Measurements from ENCODE around the gene TBX2. TPM values are rescaled to one million over a fixed set of nuclear protein-coding genes. Genes with fewer than 3 reads are reported as not detected.

TBX2 gene
- total RNA-seq, 5 donors from 2014 or later (not counting 1 experiment from before 2014, with no cell fraction given) = 0.26 to 0.82 (median 0.32) TPM; not detected in 2

GRCh38 chr17:61395983-61396585, 3.6 kb upstream of the TBX2 start:
- DNase-seq (no peak), ATAC-seq (replicated peaks in 1 of 4) (no peak)
- Histone ChIP-seq H3K4me3 (ENCODE audit: control insufficient read depth in 1 of 2, extremely low read depth in 1 of 2, low read length in 1 of 2) (no peak overlapping the region), H3K9me3 (no peaks in the 10 kb centered on the region), H3K27ac (ENCODE audit: low read length) (no peak overlapping the region), H3K4me1 (ENCODE audit: control insufficient read depth in 1 of 2, extremely low read depth in 1 of 2, insufficient read depth in 2 of 2, low read length in 2 of 2) (peaks cover 10 to 39% of the 10 kb centered on the region in 2 experiments), H3K27me3 (replicated peaks in 1 of 2; ENCODE audit: control insufficient read depth in 2 of 2, extremely low read depth in 1 of 2, insufficient read depth in 2 of 2, low read length in 1 of 2) (peaks cover 7 to 76% of the 10 kb centered on the region in 2 experiments), H3K36me3 (ENCODE audit: control insufficient read depth in 2 of 2, extremely low read depth in 1 of 2, insufficient read depth in 1 of 2, low read length in 1 of 2) (no peaks in the 10 kb centered on the region)
- H3K36me3 Mint-ChIP-seq = peaks cover 9% of the 10 kb centered on the region
- peaks cover 19 to 27% (median 21%) of the 10 kb centered on the region in 3 donors for H3K4me1 Mint-ChIP-seq
- ChIA-PET CTCF (no interaction called here), POLR2A (no interaction called here)
- peak overlapping the region in 1 of 2 donors; percentile 56 for H3K27ac Mint-ChIP-seq
- no peak overlapping the region for H3K4me3 Mint-ChIP-seq
- 14% methylated on average over 62 of the region's 63 CpGs for WGBS (ENCODE audit: insufficient coverage)
- peaks cover 18 to 42% of the 10 kb centered on the region in 2 donors for H3K27me3 Mint-ChIP-seq
- no peaks in the 10 kb centered on the region for H3K9me3 Mint-ChIP-seq

- Histone ChIP-seq H3K27ac (ENCODE audit: low read length) (no peak overlapping the region), H3K4me1 (ENCODE audit: control insufficient read depth in 1 of 2, extremely low read depth in 1 of 2, insufficient read depth in 2 of 2, low read length in 2 of 2) (peaks cover 10 to 45% of the 10 kb centered on the region in 2 experiments), H3K9me3 (no peaks in the 10 kb centered on the region), H3K27me3 (replicated peaks in 1 of 2; ENCODE audit: control insufficient read depth in 2 of 2, extremely low read depth in 1 of 2, insufficient read depth in 2 of 2, low read length in 1 of 2) (peaks cover 9 to 81% of the 10 kb centered on the region in 2 experiments), H3K4me3 (ENCODE audit: control insufficient read depth in 1 of 2, extremely low read depth in 1 of 2, low read length in 1 of 2) (no peak overlapping the region), H3K36me3 (ENCODE audit: control insufficient read depth in 2 of 2, extremely low read depth in 1 of 2, insufficient read depth in 1 of 2, low read length in 1 of 2) (no peaks in the 10 kb centered on the region)
- Mint-ChIP-seq H3K9me3 (no peaks in the 10 kb centered on the region), H3K27ac (no peak overlapping the region), H3K36me3 (peaks cover 9% of the 10 kb centered on the region), H3K4me3 (no peak overlapping the region), H3K4me1 (peaks cover 25 to 32% (median 26%) of the 10 kb centered on the region in 3 donors), H3K27me3 (peaks cover 24 to 47% of the 10 kb centered on the region in 2 donors)
- CTCF ChIA-PET = no interaction called here
- DNase-seq (no peak), ATAC-seq (replicated peaks in 1 of 4) (no peak)
- POLR2A ChIA-PET = no interaction called here
- 14% methylated on average over 46 of the region's 46 CpGs for WGBS (ENCODE audit: insufficient coverage)
Observed at GRCh38 chr17:61396586-61397085, 3.0 kb upstream of the TBX2 start.

- Mint-ChIP-seq H3K9me3 (no peaks in the 10 kb centered on the region), H3K27ac (no peak overlapping the region), H3K36me3 (peaks cover 5% of the 10 kb centered on the region), H3K4me1 (peaks cover 26 to 34% (median 27%) of the 10 kb centered on the region in 3 donors), H3K4me3 (peak overlapping the region in 1 of 3 donors; percentile 71), H3K27me3 (peaks cover 25 to 54% of the 10 kb centered on the region in 2 donors)
- H3K4me1 ChIP-seq (ENCODE audit: control insufficient read depth in 1 of 2, extremely low read depth in 1 of 2, insufficient read depth in 2 of 2, low read length in 2 of 2) = peaks cover 10 to 50% of the 10 kb centered on the region in 2 experiments
- CTCF ChIA-PET = interaction anchor here in 1 of 2 donors (0.6 kb wide), 1 partner anchor 89 kb away, joined by 4 read pairs; no protein-coding TSS in a partner anchor
- DNase-seq = no peak
- no peak for ATAC-seq (replicated peaks in 1 of 4)
- peaks cover 9 to 83% of the 10 kb centered on the region in 2 experiments for H3K27me3 ChIP-seq (replicated peaks in 1 of 2; ENCODE audit: control insufficient read depth in 2 of 2, extremely low read depth in 1 of 2, insufficient read depth in 2 of 2, low read length in 1 of 2)
- WGBS (ENCODE audit: insufficient coverage) = 6% methylated on average over 60 of the region's 67 CpGs
- H3K4me3 ChIP-seq (ENCODE audit: control insufficient read depth in 1 of 2, extremely low read depth in 1 of 2, low read length in 1 of 2) = peak overlapping the region in 1 of 2 donors; percentile 40
- H3K9me3 ChIP-seq = no peaks in the 10 kb centered on the region
- no peaks in the 10 kb centered on the region for H3K36me3 ChIP-seq (ENCODE audit: control insufficient read depth in 2 of 2, extremely low read depth in 1 of 2, insufficient read depth in 1 of 2, low read length in 1 of 2)
- POLR2A ChIA-PET = no interaction called here
- no peak overlapping the region for H3K27ac ChIP-seq (ENCODE audit: low read length)
Observed at GRCh38 chr17:61397086-61397842, 2.4 kb upstream of the TBX2 start.

GRCh38 chr17:61398721-61399130, 917 bp upstream of the TBX2 start:
- peaks cover 9 to 90% of the 10 kb centered on the region in 2 experiments for H3K27me3 ChIP-seq (replicated peaks in 1 of 2; ENCODE audit: control insufficient read depth in 2 of 2, extremely low read depth in 1 of 2, insufficient read depth in 2 of 2, low read length in 1 of 2)
- no peak for DNase-seq

GRCh38 chr17:61400066-61400716, 548 bp downstream of the TBX2 start:
- ChIA-PET POLR2A (interaction anchor here in 1 of 2 donors (0.7 kb wide), 1 partner anchor 606 kb away, joined by 3 read pairs; no protein-coding TSS in a partner anchor), CTCF (no interaction called here)
- WGBS (ENCODE audit: insufficient coverage) = 1% methylated on average over 90 of the region's 90 CpGs
- H3K4me1 ChIP-seq (ENCODE audit: control insufficient read depth in 1 of 2, extremely low read depth in 1 of 2, insufficient read depth in 2 of 2, low read length in 2 of 2) = peaks cover 14 to 75% of the 10 kb centered on the region in 2 experiments
- H3K27me3 Mint-ChIP-seq = peaks cover 44 to 67% of the 10 kb centered on the region in 2 donors
- H3K36me3 Mint-ChIP-seq = no peaks in the 10 kb centered on the region
- H3K27me3 ChIP-seq (replicated peaks in 1 of 2; ENCODE audit: control insufficient read depth in 2 of 2, extremely low read depth in 1 of 2, insufficient read depth in 2 of 2, low read length in 1 of 2) = peaks cover 8 to 92% of the 10 kb centered on the region in 2 experiments
- ATAC-seq (replicated peaks in 1 of 4) = no peak
- H3K27ac ChIP-seq (ENCODE audit: low read length) = no peak overlapping the region
- H3K9me3 Mint-ChIP-seq = no peaks in the 10 kb centered on the region
- DNase-seq = no peak
- H3K4me1 Mint-ChIP-seq = peaks cover 44 to 57% (median 50%) of the 10 kb centered on the region in 3 donors
- H3K36me3 ChIP-seq (ENCODE audit: control insufficient read depth in 2 of 2, extremely low read depth in 1 of 2, insufficient read depth in 1 of 2, low read length in 1 of 2) = no peaks in the 10 kb centered on the region
- H3K27ac Mint-ChIP-seq = no peak overlapping the region
- H3K4me3 ChIP-seq (ENCODE audit: control insufficient read depth in 1 of 2, extremely low read depth in 1 of 2, low read length in 1 of 2) = no peak overlapping the region
- no peaks in the 10 kb centered on the region for H3K9me3 ChIP-seq
- H3K4me3 Mint-ChIP-seq = peak overlapping the region in 2 of 3 donors; percentile 43 to 66

More at GRCh38 chr17:61398721-61399130, 917 bp upstream of the TBX2 start:
- ATAC-seq (replicated peaks in 1 of 4) = no peak
- no peaks in the 10 kb centered on the region for H3K9me3 ChIP-seq
- Mint-ChIP-seq H3K4me1 (peaks cover 41 to 48% (median 41%) of the 10 kb centered on the region in 3 donors), H3K36me3 (no peaks in the 10 kb centered on the region), H3K27me3 (peaks cover 39 to 64% of the 10 kb centered on the region in 2 donors), H3K9me3 (no peaks in the 10 kb centered on the region), H3K4me3 (peak overlapping the region; percentile 45 to 71 (median 55)), H3K27ac (no peak overlapping the region)
- no peak overlapping the region for H3K27ac ChIP-seq (ENCODE audit: low read length)
- ChIA-PET CTCF (no interaction called here), POLR2A (no interaction called here)
- H3K4me1 ChIP-seq (ENCODE audit: control insufficient read depth in 1 of 2, extremely low read depth in 1 of 2, insufficient read depth in 2 of 2, low read length in 2 of 2) = peaks cover 12 to 60% of the 10 kb centered on the region in 2 experiments
- 4% methylated on average over 25 of the region's 34 CpGs for WGBS (ENCODE audit: insufficient coverage)
- peak overlapping the region in 1 of 2 donors; percentile 36 for H3K4me3 ChIP-seq (ENCODE audit: control insufficient read depth in 1 of 2, extremely low read depth in 1 of 2, low read length in 1 of 2)
- H3K36me3 ChIP-seq (ENCODE audit: control insufficient read depth in 2 of 2, extremely low read depth in 1 of 2, insufficient read depth in 1 of 2, low read length in 1 of 2) = no peaks in the 10 kb centered on the region
